CD14-positive monocyte (primary cell): ENCODE measurements around the gene GRAMD2B. TPM values are rescaled to one million over a fixed set of nuclear protein-coding genes. Genes with fewer than 3 reads are reported as not detected.

Experiments
- DNase-seq, 3 donors: peaks; one replicate each; pipeline ENCODE4 v3.0.0-alpha.2; 2011 to 2022
- H2AFZ ChIP-seq: 2 replicates; pipeline ENCODE4 v1.6.0; 2012; ENCODE audit warnings: mild to moderate bottlenecking, low read depth, low read length, inconsistent platforms; ENCODE audit not compliant: insufficient read depth, poor library complexity, severe bottlenecking
- H3K27ac ChIP-seq, 2 donors: 1 replicate in 1 of 2; 2 replicates in 1 of 2; pipeline ENCODE4 v1.5.1; 2012 to 2013; ENCODE audit warnings: low read length in 2 of 2, control low read depth in 1 of 2, inconsistent platforms in 1 of 2, low read depth in 1 of 2, mild to moderate bottlenecking in 1 of 2
- H3K27me3 ChIP-seq, 2 donors: one replicate each; pipeline versions ENCODE4 v1.6.0 to v1.6.1; 2011 to 2013; ENCODE audit warnings: low read length in 2 of 2; ENCODE audit not compliant: control insufficient read depth in 2 of 2, insufficient read depth in 2 of 2
- H3K36me3 ChIP-seq, 2 donors: replicated peaks in 1 of 2; 1 replicate in 1 of 2; 2 replicates in 1 of 2; pipeline versions ENCODE4 v1.5.1 to v1.6.1; 2012 to 2013; ENCODE audit warnings: low read length in 2 of 2, control low read depth in 1 of 2, inconsistent platforms in 1 of 2, mild to moderate bottlenecking in 1 of 2; ENCODE audit not compliant: insufficient read depth in 2 of 2, control insufficient read depth in 1 of 2
- H3K4me1 ChIP-seq, 2 donors: 1 replicate in 1 of 2; 2 replicates in 1 of 2; pipeline versions ENCODE4 v1.5.1 to v1.6.1; 2012 to 2013; ENCODE audit warnings: low read length in 2 of 2, control low read depth in 1 of 2, inconsistent platforms in 1 of 2, mild to moderate bottlenecking in 1 of 2, moderate library complexity in 1 of 2; ENCODE audit not compliant: insufficient read depth in 2 of 2, control insufficient read depth in 1 of 2
- H3K4me2 ChIP-seq: replicated peaks from 2 replicates; pipeline ENCODE3; 2012; ENCODE audit warnings: low read length, moderate library complexity, mild to moderate bottlenecking; ENCODE audit not compliant: poor library complexity, severe bottlenecking; ENCODE audit errors: extremely low read depth
- H3K4me3 ChIP-seq, 3 experiments: fragments of 200-600 bp in 1 of 3; sonication (generic) in 1 of 3; replicated peaks in 1 of 3; 1 replicate in 2 of 3; 2 replicates in 1 of 3; pipeline ENCODE4 v1.5.1; 2011 to 2013; ENCODE audit warnings: low read length in 3 of 3, mild to moderate bottlenecking in 3 of 3, control low read depth in 2 of 3, low read depth in 2 of 3, inconsistent platforms in 1 of 3, moderate library complexity in 1 of 3
- H3K79me2 ChIP-seq: 2 replicates; pipeline ENCODE4 v1.6.0; 2012; ENCODE audit warnings: mild to moderate bottlenecking, control low read depth, inconsistent platforms, low read length, moderate library complexity; ENCODE audit not compliant: insufficient read depth
- H3K9ac ChIP-seq: 2 replicates; pipeline ENCODE4 v1.6.0; 2017; ENCODE audit warnings: low read length, mild to moderate bottlenecking; ENCODE audit not compliant: insufficient read depth, poor library complexity, severe bottlenecking
- H3K9me3 ChIP-seq, 2 donors: replicated peaks in 1 of 2; 1 replicate in 1 of 2; 2 replicates in 1 of 2; pipeline versions ENCODE4 v1.5.1 to v1.6.1; 2012 to 2013; ENCODE audit warnings: low read length in 2 of 2, control low read depth in 1 of 2; ENCODE audit not compliant: control insufficient read depth in 1 of 2, insufficient read depth in 1 of 2
- H4K20me1 ChIP-seq: 2 replicates; pipeline ENCODE4 v1.6.0; 2012; ENCODE audit warnings: mild to moderate bottlenecking, low read length, control low read depth, moderate library complexity; ENCODE audit not compliant: insufficient read depth
- H3K27ac Mint-ChIP-seq, 7 donors: one replicate each; pipeline ENCODE4 v1.8.0; 2020; ENCODE audit warnings: mild to moderate bottlenecking in 7 of 7, mixed read lengths in 7 of 7, moderate library complexity in 6 of 7, inconsistent platforms in 2 of 7
- H3K27me3 Mint-ChIP-seq, 3 donors: one replicate each; pipeline ENCODE4 v1.8.0; 2021 to 2022; ENCODE audit warnings: low read depth in 3 of 3, mild to moderate bottlenecking in 3 of 3, mixed read lengths in 3 of 3, moderate library complexity in 3 of 3, inconsistent platforms in 1 of 3
- H3K36me3 Mint-ChIP-seq, 2 donors: one replicate each; pipeline ENCODE4 v1.8.0; 2020; ENCODE audit warnings: mixed read lengths in 2 of 2, inconsistent platforms in 1 of 2, mild to moderate bottlenecking in 1 of 2
- H3K4me1 Mint-ChIP-seq: one replicate; pipeline ENCODE4 v1.8.0; 2020; ENCODE audit warnings: mild to moderate bottlenecking, mixed read lengths
- H3K4me3 Mint-ChIP-seq, 2 donors: one replicate each; pipeline ENCODE4 v1.8.0; 2020; ENCODE audit warnings: mild to moderate bottlenecking in 2 of 2, mixed read lengths in 2 of 2, moderate library complexity in 1 of 2
- H3K9me3 Mint-ChIP-seq, 7 donors: one replicate each; pipeline ENCODE4 v1.8.0; 2020 to 2022; ENCODE audit warnings: mixed read lengths in 7 of 7, mild to moderate bottlenecking in 6 of 7, moderate library complexity in 6 of 7, inconsistent platforms in 2 of 7
- CTCF ChIP-seq: fragments of 200-600 bp; IDR thresholded peaks from one replicate; pipeline ENCODE4 v1.8.0; 2022; ENCODE audit warnings: antibody characterized with exemption, mild to moderate bottlenecking
- whole genome bisulfite sequencing: methylation state at CpG from one replicate; pipeline ENCODE4 v1.1.5; 2013; ENCODE audit warnings: missing lambda C conversion rate; ENCODE audit not compliant: insufficient coverage; 5-methylcytosine and 5-hydroxymethylcytosine counted together
- intact Hi-C, 2 donors: fragments of 100-400 bp; cut with micrococcal nuclease; formaldehyde crosslinking; loops; one replicate each; pipeline versions ENCODE4 v1.15.0 to v1.15.1; 2023
- polyA plus RNA-seq, 3 donors: library from polyadenylated mRNA; depleted of rRNA in 1 of 3; unstranded in 2 of 3; stranded (reverse) in 1 of 3; fragments of 300-500 nt in 2 of 3; fragments of >200 nt in 1 of 3; fragmentation: Illumina TruSeq in 2 of 3; gene quantifications; 1 replicate in 2 of 3; 2 replicates in 1 of 3; pipeline ENCODE4 v1.2.3, GENCODE V29; 2012 to 2021

The GRAMD2B gene
- polyA plus RNA-seq, 3 donors, result 0.79 to 1.2 (median 1.1) TPM

GRCh38 chr5:126402621-126403555 lies 20.3 kb upstream of the GRAMD2B start:
- Histone ChIP-seq H3K9ac (no peak overlapping the region), H3K4me3 (no peak overlapping the region), H3K4me1 (no peaks in the 10 kb centered on the region), H2AFZ (no peak overlapping the region), H3K27ac (no peak overlapping the region), H3K9me3 (peaks cover 0 to 16% of the 10 kb centered on the region in 2 donors), H3K36me3 (no peaks in the 10 kb centered on the region), H3K79me2 (no peaks in the 10 kb centered on the region), H4K20me1 (no peaks in the 10 kb centered on the region), H3K27me3 (peaks cover 0 to 2% of the 10 kb centered on the region in 2 donors), H3K4me2 (no peak overlapping the region)
- Mint-ChIP-seq H3K9me3 (peaks cover 6 to 23% (median 13%) of the 10 kb centered on the region in 7 donors), H3K4me1 (no peaks in the 10 kb centered on the region), H3K4me3 (no peak overlapping the region), H3K27ac (no peak overlapping the region), H3K36me3 (no peaks in the 10 kb centered on the region), H3K27me3 (peaks cover 0 to 1% (median 0%) of the 10 kb centered on the region in 3 donors)
- TF ChIP-seq CTCF, result no peak
- intact Hi-C loops, result no loop called here
- no peak for DNase-seq
- no CpG with 5 or more reads among the region's 2 CpGs for WGBS

GRCh38 chr5:126403876-126404275 lies 19.3 kb upstream of the GRAMD2B start:
- H3K27ac Mint-ChIP-seq, result no peak overlapping the region
- H2AFZ ChIP-seq, result no peak overlapping the region

More at GRCh38 chr5:126403876-126404275, 19.3 kb upstream of the GRAMD2B start:
- no peak for DNase-seq
- no peaks in the 10 kb centered on the region for H3K4me1 ChIP-seq
- intact Hi-C loops, result no loop called here
- H3K79me2 ChIP-seq, result no peaks in the 10 kb centered on the region
- no peaks in the 10 kb centered on the region for H4K20me1 ChIP-seq
- Mint-ChIP-seq H3K36me3 (no peaks in the 10 kb centered on the region), H3K27me3 (peaks cover 0 to 1% (median 0%) of the 10 kb centered on the region in 3 donors), H3K4me1 (no peaks in the 10 kb centered on the region), H3K4me3 (no peak overlapping the region), H3K9me3 (peaks cover 6 to 20% (median 13%) of the 10 kb centered on the region in 7 donors)
- H3K27me3 ChIP-seq, result peaks cover 0 to 2% of the 10 kb centered on the region in 2 donors
- H3K27ac ChIP-seq, result no peak overlapping the region
- H3K36me3 ChIP-seq, result no peaks in the 10 kb centered on the region
- H3K4me3 ChIP-seq, result no peak overlapping the region
- H3K9ac ChIP-seq, result no peak overlapping the region
- no peak overlapping the region for H3K4me2 ChIP-seq
- H3K9me3 ChIP-seq, result peaks cover 0 to 16% of the 10 kb centered on the region in 2 donors
- no peak for TF ChIP-seq CTCF
